ENCODE data around the gene SSR2.

DNA sequence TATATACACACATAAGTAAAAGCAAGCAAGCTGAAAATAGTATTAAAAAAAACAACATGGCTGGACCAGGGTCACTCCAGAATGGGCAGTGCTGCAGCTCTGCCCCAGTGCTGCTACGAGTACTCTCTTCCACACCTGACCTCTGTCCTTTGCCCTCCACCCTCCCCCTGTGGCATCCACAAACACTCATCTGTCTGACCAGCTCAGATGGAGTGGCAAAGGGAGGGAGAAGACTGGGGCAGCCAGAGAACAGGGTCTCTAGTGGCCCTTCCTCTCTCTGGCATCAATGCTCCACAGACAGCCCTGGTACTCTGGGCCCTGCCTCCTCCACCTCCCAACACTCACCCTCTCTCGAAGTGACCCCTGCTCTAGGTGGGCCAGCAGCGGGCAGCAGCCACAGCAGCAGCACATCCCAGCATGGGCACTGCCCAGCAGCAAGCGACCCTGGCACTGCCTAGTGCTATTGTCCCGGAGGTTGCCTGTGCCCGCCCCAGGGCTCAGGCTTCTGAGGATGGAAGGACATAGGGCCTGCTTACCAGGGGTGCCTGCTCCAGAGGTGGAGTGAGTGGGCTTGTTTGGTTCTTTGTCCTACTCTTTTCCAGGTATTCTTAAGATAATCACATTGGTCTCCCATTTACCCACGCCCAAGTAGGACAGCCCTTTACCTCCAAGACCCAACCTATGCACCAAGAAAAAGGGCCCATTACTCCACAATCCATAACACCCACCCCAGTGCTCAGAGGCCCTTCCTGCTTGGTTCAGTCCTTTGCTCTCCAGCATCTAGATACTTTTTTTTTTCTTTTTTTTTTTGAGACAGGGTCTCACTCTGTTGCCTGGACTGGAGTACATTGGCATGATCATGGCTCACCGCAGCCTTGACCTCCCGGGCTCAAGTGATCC is 48.6 kb downstream of the SSR2 start:
- TF ChIP-seq, protein P1, sequence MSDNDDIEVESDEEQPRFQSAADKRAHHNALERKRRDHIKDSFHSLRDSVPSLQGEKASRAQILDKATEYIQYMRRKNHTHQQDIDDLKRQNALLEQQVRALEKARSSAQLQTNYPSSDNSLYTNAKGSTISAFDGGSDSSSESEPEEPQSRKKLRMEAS (IDR thresholded peaks at IDR 0.05) = no peak
- TF ChIP-seq, protein P2, sequence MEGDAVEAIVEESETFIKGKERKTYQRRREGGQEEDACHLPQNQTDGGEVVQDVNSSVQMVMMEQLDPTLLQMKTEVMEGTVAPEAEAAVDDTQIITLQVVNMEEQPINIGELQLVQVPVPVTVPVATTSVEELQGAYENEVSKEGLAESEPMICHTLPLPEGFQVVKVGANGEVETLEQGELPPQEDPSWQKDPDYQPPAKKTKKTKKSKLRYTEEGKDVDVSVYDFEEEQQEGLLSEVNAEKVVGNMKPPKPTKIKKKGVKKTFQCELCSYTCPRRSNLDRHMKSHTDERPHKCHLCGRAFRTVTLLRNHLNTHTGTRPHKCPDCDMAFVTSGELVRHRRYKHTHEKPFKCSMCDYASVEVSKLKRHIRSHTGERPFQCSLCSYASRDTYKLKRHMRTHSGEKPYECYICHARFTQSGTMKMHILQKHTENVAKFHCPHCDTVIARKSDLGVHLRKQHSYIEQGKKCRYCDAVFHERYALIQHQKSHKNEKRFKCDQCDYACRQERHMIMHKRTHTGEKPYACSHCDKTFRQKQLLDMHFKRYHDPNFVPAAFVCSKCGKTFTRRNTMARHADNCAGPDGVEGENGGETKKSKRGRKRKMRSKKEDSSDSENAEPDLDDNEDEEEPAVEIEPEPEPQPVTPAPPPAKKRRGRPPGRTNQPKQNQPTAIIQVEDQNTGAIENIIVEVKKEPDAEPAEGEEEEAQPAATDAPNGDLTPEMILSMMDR (IDR thresholded peaks at IDR 0.05; ENCODE audit: low read depth, low read length, missing input control) = no peak
- TF ChIP-seq TAF1 (conservative IDR thresholded peaks at IDR 0.05) (no peak), FOXA1 (IDR thresholded peaks at IDR 0.05) (no peak), JUND (IDR thresholded peaks at IDR 0.05) (no peak), GABPA (IDR thresholded peaks at IDR 0.05 in 1 of 2, conservative IDR thresholded peaks at IDR 0.05 in 1 of 2) (no peak), RAD21 (IDR thresholded peaks at IDR 0.05) (no peak), EGR1 (IDR thresholded peaks at IDR 0.05; ENCODE audit: low read depth in 2 of 2) (no peak), SP1 (IDR thresholded peaks at IDR 0.05) (peak; percentile 40)
- TF ChIP-seq, protein P3, sequence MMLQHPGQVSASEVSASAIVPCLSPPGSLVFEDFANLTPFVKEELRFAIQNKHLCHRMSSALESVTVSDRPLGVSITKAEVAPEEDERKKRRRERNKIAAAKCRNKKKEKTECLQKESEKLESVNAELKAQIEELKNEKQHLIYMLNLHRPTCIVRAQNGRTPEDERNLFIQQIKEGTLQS (IDR thresholded peaks at IDR 0.05) = no peak
- TF ChIP-seq, protein P4, sequence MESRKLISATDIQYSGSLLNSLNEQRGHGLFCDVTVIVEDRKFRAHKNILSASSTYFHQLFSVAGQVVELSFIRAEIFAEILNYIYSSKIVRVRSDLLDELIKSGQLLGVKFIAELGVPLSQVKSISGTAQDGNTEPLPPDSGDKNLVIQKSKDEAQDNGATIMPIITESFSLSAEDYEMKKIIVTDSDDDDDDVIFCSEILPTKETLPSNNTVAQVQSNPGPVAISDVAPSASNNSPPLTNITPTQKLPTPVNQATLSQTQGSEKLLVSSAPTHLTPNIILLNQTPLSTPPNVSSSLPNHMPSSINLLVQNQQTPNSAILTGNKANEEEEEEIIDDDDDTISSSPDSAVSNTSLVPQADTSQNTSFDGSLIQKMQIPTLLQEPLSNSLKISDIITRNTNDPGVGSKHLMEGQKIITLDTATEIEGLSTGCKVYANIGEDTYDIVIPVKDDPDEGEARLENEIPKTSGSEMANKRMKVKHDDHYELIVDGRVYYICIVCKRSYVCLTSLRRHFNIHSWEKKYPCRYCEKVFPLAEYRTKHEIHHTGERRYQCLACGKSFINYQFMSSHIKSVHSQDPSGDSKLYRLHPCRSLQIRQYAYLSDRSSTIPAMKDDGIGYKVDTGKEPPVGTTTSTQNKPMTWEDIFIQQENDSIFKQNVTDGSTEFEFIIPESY (IDR thresholded peaks at IDR 0.05) = no peak
- TF ChIP-seq, protein P5, sequence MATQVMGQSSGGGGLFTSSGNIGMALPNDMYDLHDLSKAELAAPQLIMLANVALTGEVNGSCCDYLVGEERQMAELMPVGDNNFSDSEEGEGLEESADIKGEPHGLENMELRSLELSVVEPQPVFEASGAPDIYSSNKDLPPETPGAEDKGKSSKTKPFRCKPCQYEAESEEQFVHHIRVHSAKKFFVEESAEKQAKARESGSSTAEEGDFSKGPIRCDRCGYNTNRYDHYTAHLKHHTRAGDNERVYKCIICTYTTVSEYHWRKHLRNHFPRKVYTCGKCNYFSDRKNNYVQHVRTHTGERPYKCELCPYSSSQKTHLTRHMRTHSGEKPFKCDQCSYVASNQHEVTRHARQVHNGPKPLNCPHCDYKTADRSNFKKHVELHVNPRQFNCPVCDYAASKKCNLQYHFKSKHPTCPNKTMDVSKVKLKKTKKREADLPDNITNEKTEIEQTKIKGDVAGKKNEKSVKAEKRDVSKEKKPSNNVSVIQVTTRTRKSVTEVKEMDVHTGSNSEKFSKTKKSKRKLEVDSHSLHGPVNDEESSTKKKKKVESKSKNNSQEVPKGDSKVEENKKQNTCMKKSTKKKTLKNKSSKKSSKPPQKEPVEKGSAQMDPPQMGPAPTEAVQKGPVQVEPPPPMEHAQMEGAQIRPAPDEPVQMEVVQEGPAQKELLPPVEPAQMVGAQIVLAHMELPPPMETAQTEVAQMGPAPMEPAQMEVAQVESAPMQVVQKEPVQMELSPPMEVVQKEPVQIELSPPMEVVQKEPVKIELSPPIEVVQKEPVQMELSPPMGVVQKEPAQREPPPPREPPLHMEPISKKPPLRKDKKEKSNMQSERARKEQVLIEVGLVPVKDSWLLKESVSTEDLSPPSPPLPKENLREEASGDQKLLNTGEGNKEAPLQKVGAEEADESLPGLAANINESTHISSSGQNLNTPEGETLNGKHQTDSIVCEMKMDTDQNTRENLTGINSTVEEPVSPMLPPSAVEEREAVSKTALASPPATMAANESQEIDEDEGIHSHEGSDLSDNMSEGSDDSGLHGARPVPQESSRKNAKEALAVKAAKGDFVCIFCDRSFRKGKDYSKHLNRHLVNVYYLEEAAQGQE (IDR thresholded peaks at IDR 0.05) = no peak

All from liver (tissue), 3 donors.